ENCODE data around the gene YEATS4.

DNA sequence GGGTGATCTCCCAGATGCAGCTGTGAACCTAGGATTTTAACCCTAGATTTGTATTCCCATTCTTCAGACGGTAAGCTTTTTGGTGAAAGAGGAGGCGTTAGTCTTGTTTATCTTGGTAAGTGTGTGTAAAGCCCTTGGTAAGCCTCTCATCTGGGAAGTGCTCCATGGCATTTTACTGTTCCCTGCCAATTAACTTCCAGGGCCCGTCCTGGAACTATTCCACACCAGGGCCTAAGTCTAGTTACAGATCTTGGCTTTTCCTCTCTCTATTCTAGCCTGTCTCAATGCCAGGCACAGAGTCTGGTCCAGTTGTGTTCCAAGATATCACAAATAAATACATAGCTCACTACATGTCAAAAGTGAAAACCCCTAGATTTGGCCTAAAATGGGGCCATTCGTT, 42.4 kb downstream of the YEATS4 start:
- no peak for TF ChIP-seq POLR2A (IDR thresholded peaks at IDR 0.05)
- TF ChIP-seq, protein P1, sequence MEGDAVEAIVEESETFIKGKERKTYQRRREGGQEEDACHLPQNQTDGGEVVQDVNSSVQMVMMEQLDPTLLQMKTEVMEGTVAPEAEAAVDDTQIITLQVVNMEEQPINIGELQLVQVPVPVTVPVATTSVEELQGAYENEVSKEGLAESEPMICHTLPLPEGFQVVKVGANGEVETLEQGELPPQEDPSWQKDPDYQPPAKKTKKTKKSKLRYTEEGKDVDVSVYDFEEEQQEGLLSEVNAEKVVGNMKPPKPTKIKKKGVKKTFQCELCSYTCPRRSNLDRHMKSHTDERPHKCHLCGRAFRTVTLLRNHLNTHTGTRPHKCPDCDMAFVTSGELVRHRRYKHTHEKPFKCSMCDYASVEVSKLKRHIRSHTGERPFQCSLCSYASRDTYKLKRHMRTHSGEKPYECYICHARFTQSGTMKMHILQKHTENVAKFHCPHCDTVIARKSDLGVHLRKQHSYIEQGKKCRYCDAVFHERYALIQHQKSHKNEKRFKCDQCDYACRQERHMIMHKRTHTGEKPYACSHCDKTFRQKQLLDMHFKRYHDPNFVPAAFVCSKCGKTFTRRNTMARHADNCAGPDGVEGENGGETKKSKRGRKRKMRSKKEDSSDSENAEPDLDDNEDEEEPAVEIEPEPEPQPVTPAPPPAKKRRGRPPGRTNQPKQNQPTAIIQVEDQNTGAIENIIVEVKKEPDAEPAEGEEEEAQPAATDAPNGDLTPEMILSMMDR (IDR thresholded peaks at IDR 0.05 in 8 of 11, conservative IDR thresholded peaks at IDR 0.05 in 3 of 11), result no peak
